GM23248 (cell line): ENCODE measurements around the gene APC2. TPM values are rescaled to one million over a fixed set of nuclear protein-coding genes. Genes with fewer than 3 reads are reported as not detected.

Experiments
- DNase-seq: peaks from one replicate; pipeline ENCODE4 v3.0.0-alpha.2; 2015
- H2AFZ ChIP-seq: fragments of 200-600 bp; sonication (generic); 2 replicates; pipeline ENCODE4 v1.6.1; 2016; ENCODE audit warnings: antibody characterized with exemption
- H3F3A ChIP-seq: fragments of 200-600 bp; sonication (generic); 2 replicates; pipeline ENCODE4 v1.6.1; 2016; ENCODE audit warnings: mild to moderate bottlenecking, antibody characterized with exemption, mixed run types; ENCODE audit not compliant: insufficient read depth
- H3K27ac ChIP-seq: fragments of 200-600 bp; sonication (generic); 2 replicates; pipeline ENCODE4 v1.5.1; 2016; ENCODE audit warnings: mild to moderate bottlenecking
- H3K27me3 ChIP-seq: fragments of 200-600 bp; sonication (generic); replicated peaks from 2 replicates; pipeline ENCODE4 v1.6.1; 2016; ENCODE audit warnings: mild to moderate bottlenecking; ENCODE audit not compliant: insufficient read depth
- H3K36me3 ChIP-seq: fragments of 200-600 bp; sonication (generic); 2 replicates; pipeline ENCODE4 v1.6.1; 2016; ENCODE audit warnings: low read depth, mild to moderate bottlenecking
- H3K4me1 ChIP-seq: fragments of 200-600 bp; sonication (generic); 2 replicates; pipeline ENCODE4 v1.6.1; 2016; ENCODE audit warnings: mild to moderate bottlenecking; ENCODE audit not compliant: insufficient read depth
- H3K4me2 ChIP-seq: fragments of 200-600 bp; sonication (generic); one replicate; pipeline ENCODE4 v1.6.1; 2016; ENCODE audit warnings: mild to moderate bottlenecking; ENCODE audit not compliant: unreplicated experiment
- H3K4me3 ChIP-seq: fragments of 200-600 bp; sonication (generic); 2 replicates; pipeline ENCODE4 v1.5.1; 2016; ENCODE audit warnings: mild to moderate bottlenecking
- H3K79me2 ChIP-seq: fragments of 200-600 bp; sonication (generic); 2 replicates; pipeline ENCODE4 v1.6.1; 2016; ENCODE audit warnings: mild to moderate bottlenecking; ENCODE audit not compliant: insufficient read depth
- H3K9ac ChIP-seq: fragments of 200-600 bp; sonication (generic); 2 replicates; pipeline ENCODE4 v1.6.1; 2016; ENCODE audit warnings: mild to moderate bottlenecking
- H3K9me2 ChIP-seq: fragments of 200-600 bp; sonication (generic); 2 replicates; pipeline ENCODE4 v1.6.1; 2016; ENCODE audit warnings: mixed run types, mild to moderate bottlenecking, moderate library complexity; ENCODE audit not compliant: insufficient read depth
- H3K9me3 ChIP-seq: fragments of 200-600 bp; sonication (generic); one replicate; pipeline ENCODE4 v1.6.1; 2017; ENCODE audit warnings: low read depth
- H4K20me1 ChIP-seq: fragments of 200-600 bp; sonication (generic); 2 replicates; pipeline ENCODE4 v1.6.0; 2016; ENCODE audit not compliant: insufficient read depth
- EZH2 ChIP-seq: fragments of 200-600 bp; sonication (generic); IDR thresholded peaks from 2 replicates; pipeline ENCODE4 v1.6.1; 2018; ENCODE audit warnings: antibody characterized with exemption, mild to moderate bottlenecking; ENCODE audit not compliant: insufficient read depth, poor library complexity, severe bottlenecking
- EZH2phosphoT487 ChIP-seq: fragments of 200-600 bp; sonication (generic); IDR thresholded peaks from 2 replicates; pipeline ENCODE4 v1.6.1; 2018; ENCODE audit warnings: antibody characterized with exemption, moderate library complexity, mild to moderate bottlenecking, low read depth; ENCODE audit not compliant: insufficient read depth
- WGBS, 2 experiments: methylation state at CpG; one replicate each; pipeline ENCODE4 v1.1.6; 2015 to 2017; ENCODE audit warnings: low lambda C conversion rate in 2 of 2, low coverage in 1 of 2; ENCODE audit errors: missing lambda C conversion rate in 2 of 2; 5-methylcytosine and 5-hydroxymethylcytosine counted together
- in situ Hi-C: fragments of 300-500 bp; cut with MboI; formaldehyde crosslinking; loops from 2 replicates; pipeline ENCODE4 v1.15.0; 2020
- polyA plus RNA-seq: library from polyadenylated mRNA; unstranded; fragments of >200 nt; fragmentation: Nextera tagmentation; extraction: Ambion mirVana; gene quantifications from 2 replicates; pipeline ENCODE4 v1.2.1, GENCODE V29; 2016
- total RNA-seq: library from RNA; depleted of rRNA; stranded (reverse); fragments of >200 nt; shearing (Covaris generic); gene quantifications from 2 replicates; pipeline ENCODE4 v1.2.3, GENCODE V29; 2014

APC2 gene
- total and polyA plus RNA-seq, 2 experiments from 2014 or later, result 0.10 to 0.11 TPM

GRCh38 chr19:1401889-1402217, 48.1 kb upstream of the APC2 start:
- Histone ChIP-seq H3K36me3 (no peaks in the 10 kb centered on the region), H3K4me3 (peak overlapping the region; percentile 80), H3K9me2 (no peaks in the 10 kb centered on the region), H3F3A (no peaks in the 10 kb centered on the region), H3K27me3 (no peaks in the 10 kb centered on the region), H4K20me1 (no peaks in the 10 kb centered on the region), H3K4me1 (0 out of 2 replicates have a peak, but pooled peaks cover 3% of the 10 kb centered on the region), H3K4me2 (peak overlapping the region; percentile 87), H3K9ac (peak overlapping the region; percentile 61), H3K9me3 (no peaks in the 10 kb centered on the region), H3K27ac (no peak overlapping the region), H3K79me2 (no peaks in the 10 kb centered on the region), H2AFZ (peak overlapping the region; percentile 65)
- no peak for TF ChIP-seq EZH2phosphoT487
- no peak for TF ChIP-seq EZH2
- 56 to 61% methylated on average over 11 of the region's 11 CpGs for WGBS, 2 experiments
- in situ Hi-C loops, result no loop called here
- no peak for DNase-seq

GRCh38 chr19:1402411-1403070, 47.4 kb upstream of the APC2 start:
- 68 to 73% methylated on average over 25 of the region's 25 CpGs for WGBS, 2 experiments
- H3K9ac ChIP-seq, result no peak overlapping the region
- no peaks in the 10 kb centered on the region for H3K9me3 ChIP-seq
- no peaks in the 10 kb centered on the region for H4K20me1 ChIP-seq
- DNase-seq, result no peak
- no peaks in the 10 kb centered on the region for H3K36me3 ChIP-seq
- in situ Hi-C loops, result no loop called here
- no peak overlapping the region for H3K27ac ChIP-seq
- 0 out of 2 replicates have a peak overlapping the region, but pooled peaks have one; percentile 13 for H2AFZ ChIP-seq
- no peaks in the 10 kb centered on the region for H3K9me2 ChIP-seq
- no peak overlapping the region for H3K4me3 ChIP-seq
- H3K27me3 ChIP-seq, result no peaks in the 10 kb centered on the region
- no peaks in the 10 kb centered on the region for H3K79me2 ChIP-seq
- TF ChIP-seq EZH2 (no peak), EZH2phosphoT487 (no peak)
- H3K4me2 ChIP-seq, result no peak overlapping the region
- H3F3A ChIP-seq, result no peaks in the 10 kb centered on the region
- 0 out of 2 replicates have a peak, but pooled peaks cover 3% of the 10 kb centered on the region for H3K4me1 ChIP-seq

- TF ChIP-seq EZH2 (no peak), EZH2phosphoT487 (no peak)
- Histone ChIP-seq H3K27ac (peak overlapping the region; percentile 61), H3K36me3 (no peaks in the 10 kb centered on the region), H3K27me3 (no peaks in the 10 kb centered on the region), H3K9ac (peak overlapping the region; percentile 78), H4K20me1 (no peaks in the 10 kb centered on the region), H3K79me2 (peaks cover 41% of the 10 kb centered on the region), H3K4me1 (peaks cover 20% of the 10 kb centered on the region), H3K4me2 (peak overlapping the region; percentile 73), H3K9me2 (no peaks in the 10 kb centered on the region), H3F3A (0 out of 2 replicates have a peak, but pooled peaks cover 4% of the 10 kb centered on the region), H3K4me3 (peak overlapping the region; percentile 79), H3K9me3 (no peaks in the 10 kb centered on the region), H2AFZ (peak overlapping the region; percentile 87)
- in situ Hi-C loops, result no loop called here
- 1 to 2% methylated on average over 49 to 69 of the region's 72 CpGs for WGBS, 2 experiments
- peak; percentile 99 for DNase-seq
Measured at GRCh38 chr19:1406774-1407527, 43.0 kb upstream of the APC2 start.

- in situ Hi-C loops, result no loop called here
- 0 to 3% methylated on average over 27 to 39 of the region's 121 CpGs for WGBS, 2 experiments
- peaks cover 23% of the 10 kb centered on the region for H3K4me1 ChIP-seq
- H3K27ac ChIP-seq, result peak within 1 kb of the TSS; percentile 92
- H3K4me2 ChIP-seq, result peak within 1 kb of the TSS; percentile 84
- TF ChIP-seq EZH2phosphoT487, result no peak
- TF ChIP-seq EZH2, result no peak
- no peaks in the 10 kb centered on the region for H4K20me1 ChIP-seq
- peaks cover 49% of the 10 kb centered on the region for H3K79me2 ChIP-seq
- peak within 1 kb of the TSS; percentile 97 for H3K9ac ChIP-seq
- no peaks in the 10 kb centered on the region for H3K9me2 ChIP-seq
- H3K36me3 ChIP-seq, result no peaks in the 10 kb centered on the region
- 0 out of 2 replicates have a peak, but pooled peaks cover 4% of the 10 kb centered on the region for H3F3A ChIP-seq
- peak within 1 kb of the TSS; percentile 79 for H3K4me3 ChIP-seq
- peak; percentile 46 for DNase-seq
- H3K27me3 ChIP-seq, result no peaks in the 10 kb centered on the region
- H3K9me3 ChIP-seq, result no peaks in the 10 kb centered on the region
- peak within 1 kb of the TSS; percentile 87 for H2AFZ ChIP-seq
Measured at GRCh38 chr19:1407528-1408299, 42.2 kb upstream of the APC2 start, which contains the start of gene DAZAP1. Gene DAZAP1, plus strand, starts transcription at chr19:1407586. Its CDS starts 188 bp downstream, at chr19:1407774.
